ENCODE data around the gene C19orf18. TPM values are rescaled to one million over a fixed set of nuclear protein-coding genes. Genes with fewer than 3 reads are reported as not detected.

Gene C19orf18
- total RNA-seq, 2 donors from 2014 or later, result 0.74 TPM; not detected in 1

- H3K4me1 Mint-ChIP-seq (ENCODE audit: low read depth in 2 of 2), result peaks cover 27% of the 10 kb centered on the region in 2 donors
- peak overlapping the region; percentile 79 for H3K27ac Mint-ChIP-seq
- H3K27me3 Mint-ChIP-seq, result no peaks in the 10 kb centered on the region
- peaks cover 45% of the 10 kb centered on the region for H3K36me3 Mint-ChIP-seq
- ATAC-seq, result no peak
- H3K4me3 Mint-ChIP-seq, result peak overlapping the region; percentile 84
- DNase-seq (ENCODE audit: low spot score), result no peak
- peaks cover 16% of the 10 kb centered on the region for H3K9me3 Mint-ChIP-seq
Measured at GRCh38 chr19:58000677-58001076, 26.3 kb upstream of the C19orf18 start.

- Mint-ChIP-seq H3K27me3 (no peaks in the 10 kb centered on the region), H3K9me3 (peaks cover 17% of the 10 kb centered on the region), H3K4me3 (no peak overlapping the region), H3K27ac (no peak overlapping the region), H3K36me3 (peaks cover 39% of the 10 kb centered on the region), H3K4me1 (ENCODE audit: low read depth in 2 of 2) (peaks cover 0 to 2% of the 10 kb centered on the region in 2 donors)
- ATAC-seq (no peak), DNase-seq (ENCODE audit: low spot score) (no peak)
Measured at GRCh38 chr19:57992841-57993240, 18.5 kb upstream of the C19orf18 start.

GRCh38 chr19:57978586-57979289 is 4.4 kb upstream of the C19orf18 start:
- ATAC-seq (no peak), DNase-seq (ENCODE audit: low spot score) (no peak)
- Mint-ChIP-seq H3K9me3 (peaks cover 44% of the 10 kb centered on the region), H3K36me3 (peaks cover 96% of the 10 kb centered on the region), H3K27me3 (no peaks in the 10 kb centered on the region), H3K4me3 (no peak overlapping the region), H3K27ac (no peak overlapping the region), H3K4me1 (ENCODE audit: low read depth in 2 of 2) (peaks cover 0 to 2% of the 10 kb centered on the region in 2 donors)

DNA sequence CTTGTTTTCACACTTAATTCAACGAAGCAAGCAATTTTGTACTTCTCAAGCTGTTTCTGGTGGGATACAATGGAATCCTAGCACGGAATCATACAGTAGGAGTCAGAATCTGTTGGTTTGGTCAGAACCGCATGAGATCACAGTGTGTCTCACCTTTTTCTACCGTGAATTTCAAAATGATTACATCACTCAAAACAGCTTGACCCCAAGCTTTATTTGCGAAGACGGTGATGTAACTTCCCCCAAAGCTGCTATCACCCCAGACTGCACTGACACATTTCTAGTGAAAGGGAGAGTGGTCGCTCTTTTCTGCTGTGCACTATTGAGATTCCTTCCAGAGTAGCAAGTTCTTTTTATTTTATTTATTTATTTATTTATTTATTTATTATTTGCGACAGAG is 9.6 kb downstream of the C19orf18 start:
- Mint-ChIP-seq H3K36me3 (peaks cover 35% of the 10 kb centered on the region), H3K4me3 (no peak overlapping the region), H3K4me1 (ENCODE audit: low read depth in 2 of 2) (no peaks in the 10 kb centered on the region), H3K9me3 (peaks cover 27% of the 10 kb centered on the region), H3K27ac (no peak overlapping the region), H3K27me3 (no peaks in the 10 kb centered on the region)
- ATAC-seq (no peak), DNase-seq (ENCODE audit: low spot score) (no peak)

GRCh38 chr19:57961785-57962184 is 12.5 kb downstream of the C19orf18 start:
- Mint-ChIP-seq H3K9me3 (peaks cover 19% of the 10 kb centered on the region), H3K4me1 (ENCODE audit: low read depth in 2 of 2) (no peaks in the 10 kb centered on the region), H3K27ac (no peak overlapping the region), H3K4me3 (no peak overlapping the region), H3K27me3 (no peaks in the 10 kb centered on the region), H3K36me3 (peaks cover 34% of the 10 kb centered on the region)
- DNase-seq (ENCODE audit: low spot score) (no peak), ATAC-seq (no peak)

DNA sequence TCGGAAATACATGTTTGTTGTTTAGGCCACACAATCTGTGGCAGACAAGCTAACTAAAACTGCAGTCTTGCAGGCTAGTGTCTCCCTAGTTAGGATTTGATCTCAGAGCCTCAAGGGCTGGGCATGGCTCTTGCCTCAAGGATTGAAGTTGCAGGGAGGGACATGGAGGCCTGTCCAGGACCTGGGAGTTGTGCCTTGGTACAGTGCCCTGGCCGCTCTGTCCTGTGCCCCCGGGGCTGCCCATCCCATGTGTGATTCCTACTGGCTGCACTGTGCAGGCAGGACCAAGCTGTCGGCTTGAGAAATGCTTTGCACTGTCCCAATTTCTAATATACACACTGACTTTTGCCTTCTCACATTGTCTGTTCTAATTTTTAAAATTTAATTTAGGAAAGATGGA is 19.3 kb downstream of the C19orf18 start:
- H3K27me3 Mint-ChIP-seq, result peaks cover 0 to 5% of the 10 kb centered on the region in 2 donors
- H3K27ac Mint-ChIP-seq, result no peak overlapping the region
- H3K9me3 Mint-ChIP-seq, result peaks cover 14% of the 10 kb centered on the region
- peaks cover 31% of the 10 kb centered on the region for H3K36me3 Mint-ChIP-seq
- ATAC-seq (no peak), DNase-seq (ENCODE audit: low spot score) (no peak)
- H3K4me1 Mint-ChIP-seq (ENCODE audit: low read depth in 2 of 2), result no peaks in the 10 kb centered on the region
- H3K4me3 Mint-ChIP-seq, result no peak overlapping the region

GRCh38 chr19:57949702-57950101 is 24.6 kb downstream of the C19orf18 start:
- H3K27me3 Mint-ChIP-seq, result peaks cover 0 to 5% of the 10 kb centered on the region in 2 donors
- peaks cover 14 to 19% of the 10 kb centered on the region in 2 donors for H3K4me1 Mint-ChIP-seq (ENCODE audit: low read depth in 2 of 2)
- no peak overlapping the region for H3K27ac Mint-ChIP-seq
- H3K36me3 Mint-ChIP-seq, result peaks cover 33% of the 10 kb centered on the region
- no peak overlapping the region for H3K4me3 Mint-ChIP-seq
- DNase-seq (ENCODE audit: low spot score) (no peak), ATAC-seq (no peak)
- H3K9me3 Mint-ChIP-seq, result peaks cover 18% of the 10 kb centered on the region

GRCh38 chr19:57949296-57949695 is 25.0 kb downstream of the C19orf18 start:
- ATAC-seq, result no peak
- Mint-ChIP-seq H3K27ac (no peak overlapping the region), H3K36me3 (peaks cover 33% of the 10 kb centered on the region), H3K4me3 (no peak overlapping the region), H3K27me3 (peaks cover 0 to 5% of the 10 kb centered on the region in 2 donors), H3K4me1 (ENCODE audit: low read depth in 2 of 2) (peaks cover 14 to 19% of the 10 kb centered on the region in 2 donors), H3K9me3 (peaks cover 14% of the 10 kb centered on the region)
- DNase-seq (ENCODE audit: low spot score), result no peak

- Mint-ChIP-seq H3K9me3 (peaks cover 16% of the 10 kb centered on the region), H3K27ac (peak within 1 kb of the TSS; percentile 54 to 87), H3K27me3 (peaks cover 0 to 5% of the 10 kb centered on the region in 2 donors), H3K4me3 (peak within 1 kb of the TSS; percentile 84), H3K36me3 (peaks cover 41% of the 10 kb centered on the region), H3K4me1 (ENCODE audit: low read depth in 2 of 2) (peaks cover 14 to 24% of the 10 kb centered on the region in 2 donors)
- DNase-seq (ENCODE audit: low spot score) (peak; percentile 95), ATAC-seq (peak; percentile 96 to 98)
Measured at GRCh38 chr19:57947419-57948134, 26.8 kb downstream of the C19orf18 start, which contains the start of gene ZNF256. Gene ZNF256, minus strand, starts transcription at chr19:57947706. Its CDS starts 232 bp downstream, at chr19:57947474.

DNA sequence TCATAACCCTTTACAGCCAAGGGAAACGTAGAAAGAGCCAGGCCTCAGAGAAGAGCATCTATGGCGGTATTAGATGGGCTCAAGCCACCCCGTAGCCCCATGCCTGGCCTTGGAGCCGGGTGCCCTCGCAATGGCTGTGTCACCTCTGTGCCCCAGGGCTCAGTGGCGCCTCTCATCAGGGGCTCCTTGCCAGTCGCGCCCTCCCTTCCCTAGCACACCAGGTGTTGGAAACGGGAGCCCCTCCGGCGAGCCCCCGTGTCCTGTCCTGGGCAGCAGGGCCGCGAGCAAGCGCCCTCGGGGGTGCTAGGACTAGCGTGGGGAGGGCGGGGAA is 27.3 kb downstream of the C19orf18 start:
- peaks cover 46% of the 10 kb centered on the region for H3K36me3 Mint-ChIP-seq
- H3K27ac Mint-ChIP-seq, result peak overlapping the region; percentile 54 to 87
- ATAC-seq, result no peak
- peaks cover 0 to 5% of the 10 kb centered on the region in 2 donors for H3K27me3 Mint-ChIP-seq
- peaks cover 14 to 27% of the 10 kb centered on the region in 2 donors for H3K4me1 Mint-ChIP-seq (ENCODE audit: low read depth in 2 of 2)
- H3K9me3 Mint-ChIP-seq, result peaks cover 18% of the 10 kb centered on the region
- no peak for DNase-seq (ENCODE audit: low spot score)
- H3K4me3 Mint-ChIP-seq, result peak overlapping the region; percentile 84

DNA sequence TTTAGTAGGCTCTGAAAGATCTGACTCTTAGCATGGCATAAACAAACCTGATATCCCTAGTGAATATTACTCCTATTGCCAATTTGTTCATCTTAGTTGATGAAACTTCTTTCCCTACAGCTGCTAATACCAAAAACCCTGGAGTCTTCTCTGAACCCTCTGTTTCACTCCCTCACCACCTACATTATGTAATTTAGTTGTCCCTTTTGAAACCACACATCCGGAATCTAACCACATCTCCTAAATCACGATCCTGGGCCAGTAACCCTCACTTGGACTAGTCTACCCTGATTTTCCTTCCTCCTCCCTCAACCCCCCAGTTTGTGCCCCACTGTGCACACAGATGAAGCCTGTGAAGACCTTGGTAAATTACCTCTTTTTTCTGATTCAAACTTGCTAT is 28.0 kb downstream of the C19orf18 start:
- H3K4me3 Mint-ChIP-seq, result peak overlapping the region; percentile 84
- H3K9me3 Mint-ChIP-seq, result peaks cover 25% of the 10 kb centered on the region
- H3K36me3 Mint-ChIP-seq, result peaks cover 51% of the 10 kb centered on the region
- H3K27me3 Mint-ChIP-seq, result peaks cover 0 to 4% of the 10 kb centered on the region in 2 donors
- peak overlapping the region in 1 of 2 donors; percentile 4 for H3K27ac Mint-ChIP-seq
- DNase-seq (ENCODE audit: low spot score) (no peak), ATAC-seq (no peak)
- peaks cover 14 to 27% of the 10 kb centered on the region in 2 donors for H3K4me1 Mint-ChIP-seq (ENCODE audit: low read depth in 2 of 2)

- peaks cover 67% of the 10 kb centered on the region for H3K36me3 Mint-ChIP-seq
- no peak for DNase-seq (ENCODE audit: low spot score)
- peaks cover 32% of the 10 kb centered on the region for H3K9me3 Mint-ChIP-seq
- no peak overlapping the region for H3K4me3 Mint-ChIP-seq
- no peaks in the 10 kb centered on the region for H3K27me3 Mint-ChIP-seq
- no peak for ATAC-seq
- H3K4me1 Mint-ChIP-seq (ENCODE audit: low read depth in 2 of 2), result peaks cover 11 to 19% of the 10 kb centered on the region in 2 donors
- H3K27ac Mint-ChIP-seq, result no peak overlapping the region
Measured at GRCh38 chr19:57941593-57941992, 32.7 kb downstream of the C19orf18 start.

GRCh38 chr19:57935731-57936130 is 38.6 kb downstream of the C19orf18 start:
- DNase-seq (ENCODE audit: low spot score) (no peak), ATAC-seq (no peak)
- no peak overlapping the region for H3K4me3 Mint-ChIP-seq
- H3K36me3 Mint-ChIP-seq, result peaks cover 55% of the 10 kb centered on the region
- H3K27me3 Mint-ChIP-seq, result no peaks in the 10 kb centered on the region
- H3K27ac Mint-ChIP-seq, result peak overlapping the region in 1 of 2 donors; percentile 89
- H3K9me3 Mint-ChIP-seq, result peaks cover 16% of the 10 kb centered on the region
- H3K4me1 Mint-ChIP-seq (ENCODE audit: low read depth in 2 of 2), result peaks cover 7 to 10% of the 10 kb centered on the region in 2 donors
